ENCODE results near the gene SNX21.
"Not testable (repeated sequence)": the region's sequence is repeated elsewhere in the genome, so short reads cannot be mapped to it uniquely, and the experiment has no call there.

The SNX21 gene

DNA sequence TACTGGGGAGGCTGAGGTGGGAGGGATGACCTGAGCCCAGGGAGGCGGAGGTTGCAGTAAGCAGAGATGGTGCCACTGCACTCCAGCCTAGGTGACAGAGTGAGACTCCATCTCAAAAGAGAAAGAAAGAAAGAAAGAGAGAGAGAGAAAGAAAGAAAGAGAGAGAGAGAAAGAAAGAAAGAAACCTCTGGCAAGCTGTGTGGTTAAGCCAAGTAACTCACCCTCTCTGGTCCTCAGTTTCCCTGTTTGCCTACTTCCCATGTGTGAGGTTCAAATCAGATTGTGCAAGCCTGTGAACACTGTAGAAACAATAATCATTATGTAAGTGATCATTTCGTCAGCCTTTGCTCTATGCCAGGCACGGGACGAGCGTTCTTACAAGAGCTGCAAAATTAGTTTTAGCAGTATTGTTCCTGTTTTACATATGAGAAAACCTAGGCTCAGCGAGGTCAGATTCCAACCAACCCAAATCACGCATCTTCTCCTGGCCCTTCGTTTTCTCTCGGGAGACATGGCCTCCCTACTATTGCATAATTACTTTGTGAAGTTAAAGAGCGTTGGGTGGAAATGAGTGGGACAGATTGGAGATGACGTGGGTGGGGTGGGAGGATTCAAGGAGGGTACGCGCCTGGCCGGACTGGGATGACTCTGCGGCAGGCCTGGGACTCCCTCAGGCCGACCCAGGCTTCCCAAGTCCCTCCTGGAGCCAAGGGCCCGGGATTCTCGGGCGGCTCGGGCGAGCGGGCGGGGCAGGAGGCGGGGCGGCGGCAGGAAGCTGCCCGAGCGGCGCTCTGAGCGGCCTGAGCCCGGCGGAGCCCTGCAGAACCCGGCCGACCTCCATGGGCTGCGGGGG is at the start of gene SNX21:
Gene SNX21 (plus strand): TSS at position 770 of the 853 bp plus-strand sequence. CDS start 121 bp downstream, outside the sequence.
- DNase-seq = peak; percentile 22

DNA sequence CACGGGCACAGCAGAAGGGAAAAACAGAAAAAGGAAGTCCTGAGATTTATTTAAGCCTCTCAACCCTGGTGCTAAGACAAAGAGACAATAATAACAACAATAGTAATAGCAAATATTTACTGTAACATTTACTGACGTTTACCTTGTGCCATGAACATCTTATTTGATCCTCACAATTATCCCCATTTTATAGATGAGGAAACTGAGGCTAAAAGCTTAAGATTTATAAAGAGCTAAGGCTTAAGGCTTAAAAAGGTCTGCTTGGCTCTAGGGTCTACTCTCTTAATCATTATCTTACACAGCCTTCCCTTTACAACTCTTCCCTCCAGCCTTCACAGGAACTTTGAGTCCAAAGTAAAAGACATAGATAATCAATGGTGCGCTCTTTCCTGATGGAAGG is 45.2 kb upstream of the SNX21 start:
- no peak for DNase-seq

DNA sequence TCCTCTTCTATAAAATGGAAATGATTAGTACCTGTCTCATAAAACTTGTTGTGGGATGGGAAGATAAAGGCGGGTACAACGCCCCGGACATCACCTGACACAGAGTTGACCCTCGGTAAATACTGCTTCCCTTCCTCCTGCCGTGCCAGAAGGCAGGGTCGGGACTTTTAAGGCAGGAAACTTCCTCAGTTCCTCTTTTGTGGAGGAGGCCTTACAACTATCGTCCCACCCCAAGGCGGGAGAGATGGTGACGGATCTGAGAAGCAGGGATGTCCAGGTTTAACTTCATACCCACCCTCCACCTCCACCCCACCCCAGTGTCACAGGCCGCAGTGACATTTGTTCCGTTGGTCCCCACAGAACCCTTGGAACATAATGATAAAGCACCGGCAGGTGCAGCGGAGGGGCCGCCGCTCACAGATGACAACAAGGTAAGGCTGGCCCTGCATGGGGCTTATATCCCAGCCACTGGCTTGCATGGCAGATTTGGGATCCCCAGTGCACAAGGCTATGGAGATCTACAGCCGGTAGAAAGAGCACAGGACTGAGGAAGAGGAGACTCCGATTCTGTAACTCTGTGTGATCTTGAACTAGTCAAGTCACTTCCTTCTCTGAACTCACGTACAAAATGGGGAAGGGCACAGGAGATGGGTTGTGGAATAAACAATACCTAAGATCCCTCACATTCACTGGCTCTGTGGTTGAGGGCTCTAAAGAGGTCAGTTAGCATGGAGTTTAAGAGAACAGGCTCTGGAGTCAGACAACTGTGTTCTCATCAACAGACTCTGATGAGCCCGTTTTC is 41.1 kb upstream of the SNX21 start:
- DNase-seq = no peak

- DNase-seq = no peak
Observed at GRCh38 chr20:45796337-45797065, 37.1 kb upstream of the SNX21 start.

GRCh38 chr20:45797510-45797909 is 36.1 kb upstream of the SNX21 start:
- not testable (repeated sequence) for DNase-seq

GRCh38 chr20:45797955-45798354 is 35.6 kb upstream of the SNX21 start:
- DNase-seq = not testable (repeated sequence)

GRCh38 chr20:45798935-45799642 is 34.5 kb upstream of the SNX21 start:
- no peak for DNase-seq

DNA sequence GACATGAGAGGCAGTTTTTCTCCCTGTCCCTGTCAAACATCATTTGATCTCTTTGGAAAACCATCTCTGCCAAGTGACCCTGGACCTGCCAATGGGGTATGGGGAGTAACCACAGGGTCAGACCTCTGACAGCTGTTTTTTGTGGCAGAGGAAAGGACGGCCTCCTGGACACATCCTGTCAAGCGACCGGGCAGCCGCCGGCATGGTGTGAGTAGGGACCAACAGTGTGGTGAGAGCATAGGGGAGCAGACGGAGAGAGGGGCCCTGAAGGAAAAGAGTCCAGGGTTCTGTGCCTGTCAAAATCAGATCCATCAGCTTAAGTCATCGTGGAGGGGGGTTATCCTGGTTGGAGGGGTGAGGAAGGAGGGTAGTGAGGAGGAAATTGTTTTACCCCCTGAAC is 31.7 kb upstream of the SNX21 start:
- DNase-seq = no peak

GRCh38 chr20:45810191-45810970 is 23.2 kb upstream of the SNX21 start:
- no peak for DNase-seq

DNA sequence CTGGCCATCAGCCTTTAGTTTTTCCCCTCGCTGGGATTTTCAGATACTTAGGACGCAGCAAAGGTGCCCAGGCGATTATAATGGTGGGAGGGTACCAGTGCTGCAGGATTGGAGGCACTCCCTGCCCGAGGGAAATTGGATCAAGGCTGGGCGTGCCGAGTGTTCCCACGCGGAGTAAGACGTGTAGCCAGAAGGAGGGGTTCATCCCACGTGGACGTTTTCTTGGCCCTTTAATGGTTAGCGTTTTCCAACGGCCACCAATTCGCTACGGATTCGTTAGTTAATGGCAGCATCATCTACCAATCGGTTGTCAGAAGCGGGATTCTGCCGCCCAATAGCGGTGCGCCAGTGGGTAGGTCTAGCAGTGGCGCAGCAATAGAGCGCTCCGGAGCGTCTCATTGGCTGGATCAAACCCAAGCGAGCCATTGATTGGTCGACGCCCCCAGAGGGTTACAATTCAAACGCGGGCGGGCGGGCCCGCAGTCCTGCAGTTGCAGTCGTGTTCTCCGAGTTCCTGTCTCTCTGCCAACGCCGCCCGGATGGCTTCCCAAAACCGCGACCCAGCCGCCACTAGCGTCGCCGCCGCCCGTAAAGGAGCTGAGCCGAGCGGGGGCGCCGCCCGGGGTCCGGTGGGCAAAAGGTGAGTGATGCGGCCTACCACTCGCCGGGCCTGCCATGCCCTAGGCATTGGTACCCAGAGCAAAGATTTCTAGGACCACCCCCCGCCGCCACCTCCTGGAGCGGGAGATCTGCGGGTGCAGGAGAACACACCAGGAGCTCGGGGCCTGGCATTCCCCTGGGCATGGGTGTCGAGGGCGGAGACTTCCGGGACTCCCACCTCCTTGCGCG is 21.2 kb upstream of the SNX21 start, which contains the start of gene UBE2C:
Gene UBE2C (plus strand): TSS at position 488 of the 849 bp plus-strand sequence. CDS start 52 bp downstream, at position 540.
- peak; percentile 49 for DNase-seq

DNA sequence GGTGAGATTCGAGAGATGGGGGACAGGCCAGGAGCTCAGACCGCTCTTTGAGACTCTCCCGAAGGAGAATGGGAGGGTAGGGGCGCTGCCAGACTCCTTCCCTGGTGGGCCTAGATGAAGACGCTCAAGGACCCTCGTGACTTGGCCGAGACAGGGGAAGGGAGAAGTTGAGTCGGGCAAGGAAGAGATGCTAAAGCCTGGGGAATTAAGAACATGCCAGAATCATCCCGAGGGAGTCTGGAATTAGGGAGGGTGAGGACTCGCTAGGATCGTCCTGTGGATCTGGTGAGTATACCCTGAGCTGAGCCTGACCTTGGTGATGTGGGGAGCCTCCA is 20.6 kb upstream of the SNX21 start:
- DNase-seq = no peak

- no peak for DNase-seq
Observed at GRCh38 chr20:45813489-45813888, 20.1 kb upstream of the SNX21 start.

- DNase-seq = no peak
Observed at GRCh38 chr20:45814314-45814713, 19.3 kb upstream of the SNX21 start.

DNA sequence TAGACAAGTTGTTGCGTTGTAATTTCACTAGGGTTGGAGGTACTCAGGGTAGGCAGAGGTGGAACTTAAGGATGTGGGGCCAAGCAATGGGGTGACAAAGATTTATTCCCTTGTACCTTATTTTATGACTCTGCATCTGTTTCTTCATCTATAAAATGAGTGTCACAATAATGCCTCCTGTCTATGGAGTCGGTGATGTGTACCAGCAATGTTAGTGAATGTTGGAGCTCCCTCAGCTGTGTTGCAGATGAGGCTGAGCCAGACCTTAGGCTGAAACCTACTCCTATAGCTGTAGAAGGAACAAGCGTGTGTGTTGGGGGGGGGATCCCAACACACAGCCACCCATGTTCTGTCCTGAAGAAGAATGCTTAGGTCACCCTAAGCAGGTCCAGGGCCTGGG is 16.6 kb upstream of the SNX21 start:
- no peak for DNase-seq

GRCh38 chr20:45817376-45818194 is 16.0 kb upstream of the SNX21 start:
- no peak for DNase-seq

DNA sequence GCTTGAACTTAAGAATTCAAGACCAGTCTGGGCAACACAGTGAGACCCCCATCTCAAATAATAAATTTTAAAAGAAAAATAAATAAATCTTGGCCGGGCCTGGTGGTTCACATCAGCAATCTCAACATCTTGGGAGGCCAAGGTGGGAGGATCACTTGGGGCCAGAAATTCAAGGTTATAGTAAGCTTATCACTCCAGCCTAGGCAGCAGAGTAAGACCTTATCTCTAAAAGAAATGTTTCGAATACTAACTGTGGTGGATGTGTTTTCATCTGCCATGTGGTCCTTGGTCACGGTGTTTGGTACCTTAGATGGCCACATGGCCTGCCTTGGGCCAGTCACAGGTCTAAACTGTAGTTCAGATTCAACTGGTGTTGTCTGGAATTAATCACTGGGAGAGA is 15.4 kb upstream of the SNX21 start:
- DNase-seq = no peak

GRCh38 chr20:45819466-45819865 is 14.1 kb upstream of the SNX21 start:
- no peak for DNase-seq

DNA sequence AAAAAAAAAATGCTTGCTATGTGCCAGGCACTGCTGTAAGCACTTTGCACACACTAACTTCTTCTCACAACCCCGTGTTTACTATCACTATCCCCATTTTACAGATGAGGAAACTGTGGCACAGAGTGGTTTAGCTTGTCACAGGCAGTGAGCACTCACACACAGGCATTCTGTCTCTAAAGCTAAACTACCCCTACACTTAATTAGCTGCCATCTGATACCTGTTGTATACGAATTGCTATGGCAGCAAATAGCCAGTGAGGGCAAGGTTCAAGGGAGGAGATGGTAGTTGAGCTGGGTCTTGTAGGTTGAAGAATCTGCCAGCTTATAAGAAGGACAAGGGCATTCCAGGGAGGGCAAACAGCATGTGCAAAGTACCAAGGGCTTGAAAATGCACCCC is 11.7 kb upstream of the SNX21 start:
- no peak for DNase-seq

- DNase-seq = no peak
Observed at GRCh38 chr20:45822857-45823256, 10.7 kb upstream of the SNX21 start.
